ENCODE measurements around the gene FBXW2. TPM values are rescaled to one million over a fixed set of nuclear protein-coding genes. Genes with fewer than 3 reads are reported as not detected.

FBXW2 gene
- total and polyA plus RNA-seq, 3 donors from 2014 or later, result 46.5 to 58.7 (median 52.9) TPM

- Histone ChIP-seq H3K4me1 (peaks cover 17% of the 10 kb centered on the region), H3K36me3 (ENCODE audit: low read depth, missing control alignments) (no peaks in the 10 kb centered on the region), H3K4me3 (no peak overlapping the region), H3K9me3 (no peaks in the 10 kb centered on the region), H3K27me3 (no peaks in the 10 kb centered on the region), H3K27ac (peak overlapping the region in 1 of 2 donors; percentile 90)
- no peak for TF ChIP-seq POLR2A (IDR thresholded peaks at IDR 0.05)
- TF ChIP-seq CTCF (IDR thresholded peaks at IDR 0.05), result no peak
- intact Hi-C loops (cut with DNase I; ENCODE audit: low total_unique reads), result no loop called here
- DNase-seq, result no peak
Observed at GRCh38 chr9:120711354-120711753, 81.9 kb downstream of the FBXW2 start.

- Histone ChIP-seq H3K27me3 (no peaks in the 10 kb centered on the region), H3K36me3 (ENCODE audit: low read depth, missing control alignments) (no peaks in the 10 kb centered on the region), H3K27ac (peak overlapping the region in 1 of 2 donors; percentile 37), H3K9me3 (no peaks in the 10 kb centered on the region), H3K4me1 (peaks cover 16% of the 10 kb centered on the region), H3K4me3 (peak overlapping the region in 1 of 2 donors; percentile 19)
- WGBS, 2 donors, result 52 to 61% methylated on average over 10 of the region's 10 CpGs
- no peak for DNase-seq
- TF ChIP-seq POLR2A (IDR thresholded peaks at IDR 0.05), result no peak
- no peak for TF ChIP-seq CTCF (IDR thresholded peaks at IDR 0.05)
- intact Hi-C loops (cut with DNase I; ENCODE audit: low total_unique reads), result no loop called here
Observed at GRCh38 chr9:120710110-120710981, 82.9 kb downstream of the FBXW2 start.

- no peaks in the 10 kb centered on the region for H3K9me3 ChIP-seq
- no peaks in the 10 kb centered on the region for H3K27me3 ChIP-seq
- no peaks in the 10 kb centered on the region for H3K36me3 ChIP-seq (ENCODE audit: low read depth, missing control alignments)
- DNase-seq, result no peak
- H3K4me1 ChIP-seq, result peaks cover 15% of the 10 kb centered on the region
- intact Hi-C loops (cut with DNase I; ENCODE audit: low total_unique reads), result no loop called here
- 94 to 96% methylated on average over 6 of the region's 6 CpGs for WGBS, 2 donors
- no peak overlapping the region for H3K4me3 ChIP-seq
- TF ChIP-seq POLR2A (IDR thresholded peaks at IDR 0.05) (no peak), CTCF (IDR thresholded peaks at IDR 0.05) (no peak)
- no peak overlapping the region for H3K27ac ChIP-seq
Observed at GRCh38 chr9:120708526-120709224, 84.5 kb downstream of the FBXW2 start.

GRCh38 chr9:120707170-120707569 is 86.0 kb downstream of the FBXW2 start:
- Histone ChIP-seq H3K4me1 (peaks cover 11% of the 10 kb centered on the region), H3K9me3 (no peaks in the 10 kb centered on the region), H3K27ac (no peak overlapping the region), H3K27me3 (no peaks in the 10 kb centered on the region), H3K36me3 (ENCODE audit: low read depth, missing control alignments) (no peaks in the 10 kb centered on the region), H3K4me3 (no peak overlapping the region)
- no peak for DNase-seq
- TF ChIP-seq POLR2A (IDR thresholded peaks at IDR 0.05), result no peak
- no peak for TF ChIP-seq CTCF (IDR thresholded peaks at IDR 0.05)
- 82 to 83% methylated on average over 2 of the region's 2 CpGs for WGBS, 2 donors
- intact Hi-C loops (cut with DNase I; ENCODE audit: low total_unique reads), result no loop called here

Other genes starting within 250 kb of the FBXW2 start
- gene CDK5RAP2, start 213.2 kb downstream of the FBXW2 start, total RNA-seq, result 10 to 100 TPM; 64.9 to 76.1 TPM
- 80.5 TPM for gene CDK5RAP2, start 213.2 kb downstream of the FBXW2 start, polyA plus RNA-seq (ENCODE audit: insufficient read depth, low read depth, low replicate concordance)
- 1 to 10 TPM; 8.2 to 8.5 TPM for gene MEGF9, start 78.9 kb downstream of the FBXW2 start, total RNA-seq
- gene MEGF9, start 78.9 kb downstream of the FBXW2 start, polyA plus RNA-seq (ENCODE audit: insufficient read depth, low read depth, low replicate concordance), result 7.2 TPM
- gene PSMD5, start 49.5 kb upstream of the FBXW2 start, total RNA-seq, result 10 to 100 TPM; 39.0 to 45.0 TPM
- 26.4 TPM for gene PSMD5, start 49.5 kb upstream of the FBXW2 start, polyA plus RNA-seq (ENCODE audit: insufficient read depth, low read depth, low replicate concordance)
- gene PHF19, start 83.8 kb upstream of the FBXW2 start, total RNA-seq, result 10 to 100 TPM; 40.3 to 41.7 TPM
- 28.5 TPM for gene PHF19, start 83.8 kb upstream of the FBXW2 start, polyA plus RNA-seq (ENCODE audit: insufficient read depth, low read depth, low replicate concordance)
- gene TRAF1, start 133.4 kb upstream of the FBXW2 start, total RNA-seq, result 1 to 10 TPM; 6.5 to 8.6 TPM
- gene TRAF1, start 133.4 kb upstream of the FBXW2 start, polyA plus RNA-seq (ENCODE audit: insufficient read depth, low read depth, low replicate concordance), result 3.9 TPM